Skin epidermis (tissue), 12 donors: ENCODE results near the gene RASSF3.

Experiments
- H3K27ac ChIP-seq, 21 experiments: fragments of 200-600 bp; sonication (generic) in 11 of 21; one replicate each; pipeline ENCODE4 v1.5.0; 2020; ENCODE audit warnings: mild to moderate bottlenecking in 3 of 21, inconsistent platforms in 2 of 21, moderate library complexity in 2 of 21
- H3K4me3 ChIP-seq, 7 experiments: fragments of 200-600 bp; sonication (generic) in 2 of 7; one replicate each; pipeline ENCODE4 v1.5.0; 2020; ENCODE audit warnings: inconsistent platforms in 2 of 7, mild to moderate bottlenecking in 2 of 7, moderate library complexity in 1 of 7

The RASSF3 gene

DNA sequence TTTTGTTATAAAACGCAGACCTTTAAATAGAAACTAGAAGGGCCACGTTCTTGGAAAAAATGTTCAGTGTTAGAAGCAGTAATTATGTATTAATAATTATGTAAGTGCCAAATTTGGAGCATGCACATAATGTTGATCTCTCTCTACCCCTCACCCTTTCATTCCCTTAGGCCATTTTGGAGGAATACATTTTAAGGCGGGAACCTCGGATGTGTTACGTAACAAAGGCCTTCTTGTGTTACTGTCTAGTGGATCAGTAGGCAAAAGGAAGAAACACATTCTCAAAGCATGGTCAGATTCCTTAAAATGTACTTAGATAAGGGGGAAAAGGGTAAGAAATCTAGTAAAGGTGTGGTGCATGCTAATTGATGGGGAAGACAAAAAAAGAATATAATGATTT, 52.7 kb downstream of the RASSF3 start:
- H3K4me3 ChIP-seq = no peak overlapping the region

DNA sequence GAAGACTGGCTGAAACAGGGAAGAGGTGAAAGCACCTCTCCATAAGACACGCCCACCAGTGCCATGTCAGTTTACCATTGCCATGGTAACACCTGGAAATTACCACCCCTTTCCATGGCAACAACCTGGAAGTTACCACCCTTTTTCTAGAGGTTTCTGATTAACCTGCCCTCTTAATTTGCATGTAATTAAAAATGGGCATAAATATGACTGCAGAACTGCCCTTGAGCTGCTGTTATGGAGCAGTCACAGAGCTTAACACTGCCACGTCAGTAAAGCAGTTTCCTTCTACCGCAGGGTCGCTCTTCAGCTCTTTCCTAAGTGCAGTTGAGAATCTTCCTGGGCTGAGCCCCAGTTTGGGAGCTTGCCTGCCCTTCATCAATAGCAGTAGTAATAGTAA, 55.2 kb downstream of the RASSF3 start:
- Histone ChIP-seq H3K4me3 (no peak overlapping the region), H3K27ac (peak overlapping the region in 7 of 21 experiments; percentile 9 to 95 (median 23))

More for the DNA sequence above, 52.7 kb downstream of the RASSF3 start:
- H3K27ac ChIP-seq = no peak overlapping the region

DNA sequence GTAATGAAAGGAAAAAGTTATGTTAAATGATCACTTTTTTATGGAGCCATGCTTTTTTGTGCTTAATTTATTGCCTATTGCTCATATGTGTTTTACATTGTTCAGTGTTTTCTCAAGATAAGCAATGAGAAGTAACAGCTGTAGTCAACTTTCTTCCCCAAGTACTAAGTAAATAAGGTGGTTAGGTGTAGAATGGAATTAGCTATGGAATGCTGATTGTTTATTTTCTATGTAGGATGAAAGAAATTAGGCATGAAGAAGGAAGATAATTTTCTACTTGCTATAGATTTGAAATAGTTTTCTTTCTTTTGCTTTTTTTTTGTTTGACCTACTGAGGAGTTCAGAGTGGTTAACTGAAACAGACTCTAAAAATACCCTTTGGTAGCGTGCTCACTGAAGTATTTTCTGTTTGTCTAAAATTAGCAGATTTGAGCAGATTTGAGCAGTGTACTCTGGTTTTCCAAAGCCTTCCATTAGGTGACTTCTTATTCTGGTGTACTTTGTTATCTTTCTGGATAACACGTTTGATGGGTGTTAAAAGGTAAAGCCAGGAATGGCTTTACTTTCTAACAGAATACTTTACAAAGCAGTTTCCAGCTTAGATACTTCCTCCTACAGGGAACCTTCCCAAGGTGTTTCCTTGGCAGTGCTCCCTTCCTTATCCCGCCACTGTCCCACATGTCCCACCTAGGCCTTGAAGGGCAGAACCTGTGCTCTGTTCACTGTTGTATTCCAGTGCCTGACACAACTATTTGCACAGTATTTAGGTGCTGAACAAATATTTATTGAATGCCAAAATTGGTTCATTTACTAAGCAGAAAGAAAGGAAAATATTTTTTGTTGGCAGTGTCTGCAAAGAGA, 56.0 kb downstream of the RASSF3 start:
- Histone ChIP-seq H3K4me3 (no peak overlapping the region), H3K27ac (peak overlapping the region in 8 of 21 experiments; percentile 1 to 95 (median 21))

DNA sequence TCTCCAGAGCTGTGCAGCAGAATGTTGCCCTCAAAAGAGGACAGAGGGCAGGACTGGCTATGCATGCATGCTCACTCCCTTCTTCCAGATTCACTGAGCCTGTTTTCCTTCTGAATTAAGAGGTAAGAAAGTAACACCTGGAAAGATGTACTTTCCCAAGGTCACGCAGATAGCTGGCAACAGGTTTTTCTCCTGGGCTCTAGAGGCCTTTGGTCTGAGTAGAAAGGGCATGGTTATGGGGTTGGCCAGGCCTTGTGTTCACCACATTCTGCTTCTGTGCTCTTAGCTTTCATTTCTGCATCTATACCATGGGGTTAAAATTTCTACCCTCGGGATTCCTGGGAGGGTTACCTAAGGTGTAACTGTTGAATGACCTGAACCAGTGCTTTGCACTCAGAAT, 57.5 kb downstream of the RASSF3 start:
- Histone ChIP-seq H3K4me3 (no peak overlapping the region), H3K27ac (peak overlapping the region in 7 of 21 experiments; percentile 4 to 95 (median 71))

DNA sequence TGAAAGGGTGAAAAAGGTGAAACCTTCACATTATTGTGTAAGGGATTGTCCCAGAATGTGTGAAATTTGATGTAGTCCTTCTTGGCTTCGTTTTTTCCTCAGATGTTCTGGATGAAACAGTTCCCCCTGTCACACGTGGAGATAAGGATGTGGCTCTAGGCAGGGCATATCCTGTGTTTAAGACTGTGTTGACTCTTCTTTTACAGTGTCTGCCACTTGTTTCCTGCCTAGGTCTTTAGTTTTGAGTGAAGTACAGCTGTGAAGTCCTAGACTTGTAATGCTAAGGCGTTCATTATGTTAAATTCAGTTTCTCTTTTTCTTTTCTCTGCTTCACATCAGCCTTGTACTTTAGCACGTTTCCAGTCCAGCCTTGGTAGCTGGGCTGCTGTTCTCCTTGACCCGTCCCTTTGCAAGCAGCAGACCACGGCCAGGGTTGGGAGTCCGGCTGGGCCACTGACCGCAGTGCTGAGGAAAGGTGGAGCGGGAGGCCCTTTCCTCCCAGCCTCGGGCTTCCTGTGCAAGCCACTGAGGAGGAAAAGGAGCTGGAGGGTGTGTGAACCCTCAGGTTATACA, 59.1 kb downstream of the RASSF3 start:
- H3K27ac ChIP-seq = peak overlapping the region in 19 of 21 experiments; percentile 18 to 95 (median 64)
- peak overlapping the region in 2 of 7 experiments; percentile 13 to 18 for H3K4me3 ChIP-seq

DNA sequence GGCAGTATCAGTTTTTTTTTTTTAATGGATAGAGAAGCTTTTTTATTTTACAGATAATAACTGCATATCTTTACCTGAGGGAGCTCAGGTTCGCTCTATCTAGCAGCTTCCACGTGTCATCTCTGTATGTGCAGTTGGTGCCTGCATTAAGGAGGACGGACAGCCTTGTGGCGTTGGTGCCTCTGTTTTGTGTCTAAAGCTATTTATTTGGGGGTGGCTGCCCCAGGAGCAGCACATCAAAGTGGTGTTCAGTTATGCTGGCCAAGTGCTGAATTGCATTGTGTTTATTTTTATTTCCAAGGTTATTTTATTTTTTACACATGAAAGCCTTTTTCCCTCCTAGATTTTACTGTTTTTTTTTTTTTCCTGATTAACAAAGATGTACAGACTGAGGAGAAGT, 59.7 kb downstream of the RASSF3 start:
- Histone ChIP-seq H3K4me3 (peak overlapping the region in 1 of 7 experiments; percentile 13), H3K27ac (peak overlapping the region in 16 of 21 experiments; percentile 18 to 95 (median 68))

DNA sequence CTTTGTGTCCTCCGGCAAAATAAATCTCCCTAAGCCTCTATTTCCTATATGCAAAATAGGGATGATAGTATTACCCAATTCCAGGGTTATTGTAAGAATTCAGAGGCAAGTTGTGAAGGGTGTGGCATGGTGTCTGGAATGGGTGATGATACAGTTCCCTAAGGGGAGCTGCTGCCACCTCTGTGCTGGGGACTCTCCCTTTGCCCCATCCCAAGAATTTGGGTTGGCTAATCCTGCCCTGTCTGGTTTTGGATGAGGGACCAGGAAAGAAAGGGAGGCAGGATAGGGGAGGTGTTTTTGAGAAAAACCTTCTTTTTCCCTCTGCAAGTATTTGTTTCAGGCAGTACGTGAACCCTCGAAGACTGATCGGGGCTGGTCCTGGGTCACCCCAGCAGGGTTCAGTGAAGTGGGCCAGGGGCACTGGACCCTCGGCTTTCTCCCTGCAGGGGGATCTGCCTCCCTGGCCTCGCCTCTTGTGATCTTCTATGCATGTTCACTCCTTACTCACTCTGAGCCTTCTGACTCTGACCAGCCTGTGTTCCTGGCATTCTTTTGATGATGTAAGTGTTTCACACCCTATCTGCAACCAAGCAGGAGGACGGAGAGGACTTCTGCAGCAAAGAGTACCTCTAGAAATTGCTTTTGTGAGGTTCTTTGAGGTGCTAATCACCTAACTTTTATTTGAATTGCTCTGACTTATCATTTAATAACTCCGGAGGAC, 60.8 kb downstream of the RASSF3 start:
- H3K4me3 ChIP-seq = no peak overlapping the region
- peak overlapping the region in 17 of 21 experiments; percentile 7 to 95 (median 50) for H3K27ac ChIP-seq

DNA sequence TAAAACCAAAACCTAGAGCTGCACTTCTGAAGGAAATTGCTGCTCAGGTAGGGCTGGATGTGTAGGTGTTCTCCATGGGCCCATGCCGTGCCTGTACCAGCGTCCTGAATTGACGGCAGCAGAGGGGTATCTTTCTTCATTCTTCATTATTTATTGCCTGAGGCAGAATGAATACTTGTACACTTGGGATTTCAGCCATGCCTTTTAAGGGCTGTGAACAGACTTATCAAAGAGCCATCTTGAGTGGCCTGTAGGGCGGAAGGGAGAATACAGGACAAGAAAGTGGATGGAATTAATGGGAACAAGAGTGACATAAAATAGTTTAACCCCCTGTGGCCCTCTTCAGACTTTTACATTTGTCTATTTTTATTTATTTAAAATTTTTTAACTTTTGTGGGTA, 61.4 kb downstream of the RASSF3 start:
- Histone ChIP-seq H3K27ac (peak overlapping the region in 14 of 21 experiments; percentile 13 to 95 (median 66)), H3K4me3 (no peak overlapping the region)

DNA sequence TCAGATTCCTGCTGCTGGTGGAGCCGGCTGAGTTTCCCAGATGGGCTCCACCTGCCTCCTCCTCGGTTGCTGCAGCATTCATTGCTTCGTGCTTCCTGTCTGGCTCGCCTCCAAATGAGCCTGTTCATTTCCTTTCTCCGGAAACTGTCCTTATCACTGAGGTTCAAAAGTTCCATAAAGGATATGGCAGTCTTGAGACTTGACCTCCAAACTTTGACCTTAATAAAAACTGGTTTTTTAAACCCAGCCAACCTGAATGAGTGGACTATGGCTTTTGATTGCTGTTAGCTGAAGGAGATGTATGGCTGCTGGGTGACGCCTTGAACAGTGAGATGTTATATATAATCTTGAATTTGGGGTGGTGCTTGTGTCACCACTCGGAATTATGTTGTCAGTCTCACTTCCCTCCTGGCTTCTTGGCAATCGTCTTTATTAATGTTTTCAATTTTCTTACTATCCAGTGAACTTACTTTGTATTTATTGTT, 62.7 kb downstream of the RASSF3 start:
- Histone ChIP-seq H3K27ac (peak overlapping the region in 19 of 21 experiments; percentile 10 to 95 (median 60)), H3K4me3 (no peak overlapping the region)

DNA sequence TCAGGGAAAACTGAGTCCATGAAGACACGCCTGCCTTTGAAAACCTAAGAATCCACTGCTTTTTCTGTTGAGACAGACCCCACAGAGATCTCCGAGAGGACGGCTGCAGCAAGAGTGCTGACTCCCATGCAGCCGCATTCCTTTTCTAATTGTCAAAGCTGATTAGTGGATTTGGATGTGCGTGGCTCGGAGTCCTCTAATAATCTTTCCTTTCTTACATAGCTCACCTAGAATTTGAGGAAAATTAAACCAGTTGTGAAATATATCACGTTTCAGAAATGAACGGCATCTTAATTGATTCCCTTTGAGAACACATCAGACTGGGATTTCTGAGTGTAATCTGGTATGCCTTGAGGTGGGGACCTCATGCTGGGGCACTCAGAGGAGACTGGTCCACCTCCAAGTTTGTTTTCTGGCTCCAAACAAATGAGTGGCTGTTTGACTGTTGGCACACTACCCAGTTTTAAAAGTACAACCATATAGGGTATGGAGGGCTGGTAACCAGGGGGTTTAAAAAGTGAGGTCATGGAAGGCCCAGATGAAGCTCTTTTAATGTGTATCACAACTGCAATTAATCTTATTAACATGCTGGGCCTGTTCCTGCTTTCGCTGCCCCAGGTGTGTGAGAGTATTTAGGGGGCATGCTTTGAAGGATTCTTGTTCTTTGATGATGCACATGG, 63.3 kb downstream of the RASSF3 start:
- Histone ChIP-seq H3K4me3 (no peak overlapping the region), H3K27ac (peak overlapping the region in 16 of 21 experiments; percentile 10 to 95 (median 62))

DNA sequence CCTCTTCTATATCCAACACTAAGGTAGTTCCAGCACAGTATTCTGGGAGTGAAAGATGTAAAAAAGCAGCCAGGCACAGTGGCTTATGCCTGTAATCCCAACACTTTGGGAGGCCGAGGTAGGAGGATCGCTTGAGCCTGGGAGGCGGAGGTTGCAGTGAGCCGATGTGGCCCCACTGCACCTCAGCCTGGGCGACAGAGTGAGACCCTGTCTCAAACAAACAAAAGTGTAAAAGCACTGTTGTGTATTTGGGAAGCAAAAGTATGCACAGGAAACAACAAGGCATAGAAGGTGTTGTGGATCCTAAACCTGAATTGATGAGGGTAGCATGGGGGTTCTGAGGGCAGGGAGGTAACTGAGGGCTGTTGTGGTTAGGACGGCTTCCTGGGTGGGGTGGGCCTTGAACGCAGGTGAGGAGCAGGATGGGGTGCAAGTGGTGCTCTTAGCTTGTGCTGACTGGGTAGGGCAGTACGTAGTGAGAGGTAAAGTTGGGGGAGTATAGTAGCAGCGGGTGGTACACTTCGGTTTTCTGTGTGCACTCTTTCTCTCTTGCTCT, 64.2 kb downstream of the RASSF3 start:
- H3K27ac ChIP-seq = peak overlapping the region in 9 of 21 experiments; percentile 14 to 95 (median 75)
- no peak overlapping the region for H3K4me3 ChIP-seq

DNA sequence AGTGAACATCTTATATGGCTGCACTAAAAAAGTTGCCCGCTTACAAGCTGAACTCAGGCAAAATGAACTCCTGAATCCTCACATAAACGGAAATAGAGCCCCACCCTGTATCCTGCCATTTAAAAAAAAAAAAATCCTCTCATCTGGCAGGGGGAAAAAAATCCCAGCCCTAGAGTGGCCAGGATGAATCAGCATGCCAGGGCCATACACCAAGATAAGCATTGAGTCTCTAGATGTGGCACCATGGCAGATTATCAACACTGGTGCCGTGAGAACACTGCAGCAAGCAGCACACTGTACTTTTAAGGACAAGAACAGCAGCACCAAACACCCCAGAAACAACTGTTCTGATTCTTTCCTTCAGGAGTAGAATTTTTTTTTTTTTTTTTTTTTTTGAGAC, 65.5 kb downstream of the RASSF3 start:
- no peak overlapping the region for H3K4me3 ChIP-seq
- H3K27ac ChIP-seq = peak overlapping the region in 9 of 21 experiments; percentile 13 to 95 (median 70)

DNA sequence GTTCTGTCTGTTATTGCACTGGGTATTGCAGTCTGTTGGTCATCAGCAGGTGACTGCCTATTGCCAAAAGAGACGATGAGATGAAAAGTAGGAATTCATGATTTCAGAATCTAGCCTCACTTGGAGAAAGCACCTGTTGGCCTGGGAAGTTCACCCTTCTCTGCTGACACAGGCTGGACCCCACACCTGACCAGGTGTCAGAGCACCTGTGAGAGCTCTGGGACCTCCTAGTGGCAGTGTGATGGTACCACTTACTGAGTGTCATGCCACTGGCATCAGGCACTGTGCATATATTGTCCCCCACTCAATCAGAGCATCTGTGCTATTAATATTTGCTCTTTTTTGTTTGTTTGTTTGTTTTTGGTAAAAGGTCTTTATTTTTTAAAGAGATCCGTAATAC, 68.0 kb downstream of the RASSF3 start:
- Histone ChIP-seq H3K4me3 (no peak overlapping the region), H3K27ac (peak overlapping the region in 9 of 21 experiments; percentile 5 to 87 (median 41))

DNA sequence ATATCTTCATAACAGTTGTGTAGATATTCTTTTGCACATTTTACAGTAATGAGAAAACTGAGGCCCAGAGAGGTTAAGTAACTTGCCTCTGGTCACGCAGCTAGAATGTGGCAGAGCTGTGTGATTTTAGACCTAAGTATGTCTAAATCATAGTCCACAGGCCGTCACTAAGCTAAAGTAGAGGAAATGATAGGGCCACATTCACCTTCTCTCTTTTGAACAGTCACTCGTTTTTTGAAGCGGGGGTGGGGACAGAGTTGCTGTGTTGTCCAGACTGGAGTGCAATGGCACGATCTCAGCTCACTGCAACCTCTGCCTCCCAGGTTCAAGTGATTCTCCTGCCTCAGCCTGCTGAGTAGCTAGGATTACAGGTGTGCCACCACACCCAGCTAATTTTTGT, 68.5 kb downstream of the RASSF3 start:
- no peak overlapping the region for H3K4me3 ChIP-seq

DNA sequence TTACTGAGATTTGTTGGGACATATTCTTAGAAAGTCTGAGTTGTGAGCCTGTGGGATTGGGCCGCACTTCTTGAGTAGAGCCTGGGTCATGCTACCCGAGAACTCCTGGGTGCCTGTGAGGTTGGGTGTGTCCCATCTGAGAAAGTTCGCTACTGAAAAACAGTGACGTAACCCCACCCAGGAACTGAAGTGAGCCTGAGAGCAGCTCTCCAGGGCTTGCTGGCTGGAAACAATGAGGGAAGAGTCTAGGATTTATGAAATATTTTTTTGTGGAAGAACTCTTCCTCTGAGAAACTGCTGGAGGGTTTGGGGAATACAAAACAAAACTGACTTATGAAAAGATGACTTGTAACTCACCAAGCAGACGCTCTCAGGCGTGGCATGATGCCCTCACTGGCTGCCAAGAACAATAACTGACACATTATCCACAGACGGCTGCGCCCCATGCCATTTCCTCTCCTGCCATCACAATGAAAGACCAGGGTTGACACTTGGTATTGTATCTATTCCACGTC, 69.2 kb downstream of the RASSF3 start:
- peak overlapping the region in 20 of 21 experiments; percentile 43 to 87 (median 75) for H3K27ac ChIP-seq

More for the DNA sequence above, 68.5 kb downstream of the RASSF3 start:
- peak overlapping the region in 20 of 21 experiments; percentile 43 to 87 (median 75) for H3K27ac ChIP-seq

DNA sequence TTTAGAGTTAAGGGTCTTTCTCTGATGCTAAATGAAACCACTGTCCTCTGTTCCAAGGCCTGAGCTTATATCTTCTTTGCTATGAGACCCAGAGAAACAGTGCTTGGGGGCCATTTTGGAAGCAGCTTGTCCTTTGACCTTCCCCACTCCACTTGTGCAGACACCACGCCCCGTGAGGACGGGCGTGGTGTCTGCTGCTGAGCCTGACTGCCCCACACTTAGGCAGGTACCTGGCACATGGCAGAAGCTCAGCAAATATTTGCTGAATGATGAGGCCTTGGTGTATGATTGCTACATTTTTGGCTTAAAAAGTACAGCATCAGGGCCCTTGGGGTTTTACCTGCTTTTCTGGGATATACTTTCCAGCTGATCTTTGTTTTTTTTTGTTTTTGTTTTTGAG, 69.9 kb downstream of the RASSF3 start:
- Histone ChIP-seq H3K4me3 (no peak overlapping the region), H3K27ac (peak overlapping the region in 20 of 21 experiments; percentile 44 to 87 (median 75))

More for the DNA sequence above, 69.2 kb downstream of the RASSF3 start:
- peak overlapping the region in 1 of 7 experiments; percentile 23 for H3K4me3 ChIP-seq

DNA sequence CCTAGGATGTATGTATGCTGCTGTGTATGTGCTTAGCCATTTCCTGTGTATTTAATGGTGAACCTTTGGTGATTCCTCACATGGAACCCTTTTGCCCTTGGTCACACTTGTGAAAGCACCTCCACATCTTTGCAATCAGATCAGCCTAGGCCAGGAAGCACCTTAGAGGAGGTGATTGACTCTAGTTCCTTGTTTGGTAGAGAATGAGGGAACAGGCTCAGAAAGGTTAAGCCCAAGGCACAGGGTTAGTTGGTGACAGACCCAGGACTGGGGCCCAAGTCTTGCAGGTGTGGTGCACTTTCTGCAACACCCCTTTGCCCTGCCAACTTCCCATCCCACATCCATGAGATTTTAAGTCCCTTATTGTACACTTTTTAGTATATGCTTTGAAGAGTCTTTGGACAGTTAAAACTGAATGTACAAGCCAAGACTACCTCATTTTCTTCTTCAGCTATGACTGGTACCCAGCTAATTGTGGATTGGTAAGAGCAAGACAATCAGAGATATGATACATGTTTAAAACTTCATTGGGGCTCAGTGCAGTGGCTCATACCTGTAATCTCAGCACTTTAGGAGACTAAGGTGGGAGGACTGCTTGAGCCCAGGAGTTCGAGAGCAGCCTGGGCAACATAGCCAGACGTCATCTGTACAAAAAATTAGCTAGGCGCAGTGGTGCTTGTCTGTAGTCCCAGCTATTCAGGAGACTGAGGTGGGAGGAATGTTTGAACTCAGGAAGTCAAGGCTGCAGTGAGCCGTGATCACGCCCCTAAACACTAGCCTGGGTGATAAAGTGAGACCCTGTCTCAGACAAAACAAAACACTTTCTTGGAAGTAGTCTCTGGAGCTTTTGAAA, 71.1 kb downstream of the RASSF3 start:
- Histone ChIP-seq H3K27ac (peak overlapping the region in 10 of 21 experiments; percentile 1 to 84 (median 30)), H3K4me3 (no peak overlapping the region)
